GM19025 (cell line): Measurements from ENCODE around the gene MEGF8.

Experiments
- ATAC-seq: cut with Tn5 transposase; IDR thresholded peaks from one replicate; pipeline ENCODE4 v1.9.1; 2021; ENCODE audit warnings: mild to moderate bottlenecking, low read depth, moderate library complexity; ENCODE audit not compliant: unreplicated experiment

Gene MEGF8

DNA sequence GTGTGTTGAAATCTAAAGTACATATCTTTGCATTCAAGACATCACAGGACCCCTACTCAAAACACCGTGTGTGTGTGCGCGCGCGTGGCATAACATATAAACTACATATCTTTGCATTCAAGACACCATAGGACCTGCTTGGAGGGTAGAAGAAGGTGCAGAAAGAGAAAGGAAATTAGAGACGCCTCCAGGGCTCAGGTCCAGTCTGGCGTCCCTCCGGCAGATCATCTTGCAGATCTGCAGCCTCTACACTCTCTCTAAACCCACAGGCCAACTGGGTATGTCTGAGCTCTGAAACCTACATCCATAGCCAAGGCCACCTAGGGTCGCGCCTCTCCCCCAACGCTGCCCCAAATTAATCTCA is 22.4 kb upstream of the MEGF8 start:
- ATAC-seq = no peak

- ATAC-seq = no peak
Observed at GRCh38 chr19:42303876-42304275, 21.6 kb upstream of the MEGF8 start.

DNA sequence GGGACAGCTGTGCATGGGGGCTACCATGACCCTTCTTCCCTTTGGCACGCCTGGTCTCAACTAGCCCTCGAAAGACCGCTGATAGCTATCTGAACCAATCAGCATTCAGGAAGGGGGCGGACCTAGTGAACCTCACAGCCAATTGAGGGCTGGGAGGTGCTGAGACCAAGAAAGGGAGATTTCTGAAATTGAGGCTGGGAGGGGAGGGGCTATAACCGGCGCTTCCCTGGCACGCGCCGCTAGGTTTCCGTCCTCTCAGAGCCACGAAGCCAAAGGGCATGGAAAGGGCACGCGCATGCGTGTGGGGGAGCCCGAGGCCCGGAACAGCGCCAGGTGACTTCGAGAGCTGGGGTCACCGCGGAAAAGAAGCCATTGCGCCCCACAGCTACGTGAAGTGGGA is 18.8 kb upstream of the MEGF8 start:
- ATAC-seq = no peak

- ATAC-seq = no peak
Observed at GRCh38 chr19:42309686-42310085, 15.7 kb upstream of the MEGF8 start.

DNA sequence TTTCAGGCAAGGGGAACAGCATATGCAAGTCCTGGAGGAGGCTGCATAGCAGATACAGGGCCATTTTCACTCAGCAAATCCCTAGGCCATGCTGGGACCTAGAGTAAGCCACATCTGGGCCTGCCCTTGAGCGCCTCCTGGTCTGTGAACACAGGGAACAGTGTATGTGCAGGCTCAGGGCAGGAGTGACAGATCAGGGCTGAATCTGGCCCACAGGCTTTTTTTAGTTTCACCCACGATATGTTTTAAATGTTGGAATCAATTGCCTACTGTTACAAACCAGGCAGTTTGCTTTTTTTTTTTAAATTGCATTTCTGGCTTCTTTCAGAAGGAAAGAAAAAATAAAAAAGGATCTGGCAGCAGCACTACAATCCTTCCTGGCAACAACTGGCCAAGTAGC is 13.8 kb upstream of the MEGF8 start:
- no peak for ATAC-seq

DNA sequence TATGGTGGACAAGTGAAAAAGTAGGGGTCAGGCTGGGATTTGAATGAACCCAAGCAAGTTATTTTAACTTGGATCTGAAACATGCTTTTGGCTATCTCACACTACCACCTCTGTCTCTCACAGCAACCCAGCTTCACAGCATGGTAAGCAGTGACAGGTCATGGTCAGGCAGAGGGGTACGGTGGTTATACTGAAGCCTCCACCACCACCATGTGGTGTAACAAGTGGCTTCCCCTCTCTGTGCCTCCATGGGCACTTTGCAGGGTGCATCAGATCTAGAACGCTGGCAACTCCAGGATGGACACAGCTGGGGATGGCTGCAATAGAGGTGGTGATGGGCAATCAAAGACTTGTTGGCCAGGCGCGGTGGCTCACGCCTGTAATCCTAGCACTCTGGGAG is 13.1 kb upstream of the MEGF8 start:
- no peak for ATAC-seq

DNA sequence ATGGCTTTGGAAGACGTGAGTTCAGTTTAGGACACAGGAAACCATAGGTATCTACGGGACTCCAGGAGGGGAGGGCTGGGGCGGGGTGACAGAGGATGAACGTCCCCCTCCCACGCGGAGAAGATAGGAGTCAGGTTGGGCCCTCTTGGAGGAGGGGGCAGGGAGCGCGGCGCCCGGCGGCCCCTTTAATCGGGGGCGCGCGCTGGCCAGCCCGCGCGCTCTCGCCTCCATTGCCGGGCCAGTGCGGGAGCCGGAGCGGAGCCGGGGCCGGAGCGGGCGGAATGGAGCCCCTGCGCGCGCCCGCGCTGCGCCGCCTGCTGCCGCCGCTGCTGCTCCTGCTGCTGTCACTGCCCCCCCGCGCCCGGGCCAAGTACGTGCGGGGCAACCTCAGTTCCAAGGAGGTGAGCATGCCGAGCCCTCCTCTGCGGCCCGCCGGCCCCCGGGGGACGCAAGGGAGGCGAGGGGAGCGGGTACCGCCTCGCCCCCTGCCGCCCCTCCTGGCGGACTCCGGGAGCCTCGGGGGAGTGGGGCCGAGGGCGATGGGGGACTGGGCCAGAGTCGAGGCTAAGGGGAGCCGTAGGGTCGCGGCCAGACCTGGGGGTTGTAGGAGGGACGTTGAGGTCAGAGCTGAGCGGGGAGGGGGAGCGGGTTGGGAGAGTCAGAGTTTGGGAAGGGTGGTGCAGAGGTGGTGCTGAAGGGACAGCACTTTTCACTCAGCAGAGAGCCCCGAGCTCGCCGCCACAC is 12.2 kb upstream of the MEGF8 start, which contains the start of gene TMEM145:
TMEM145 (plus strand) TSS at position 214 of the 744 bp plus-strand sequence; CDS start at position 282, 68 bp downstream.
- ATAC-seq = no peak

DNA sequence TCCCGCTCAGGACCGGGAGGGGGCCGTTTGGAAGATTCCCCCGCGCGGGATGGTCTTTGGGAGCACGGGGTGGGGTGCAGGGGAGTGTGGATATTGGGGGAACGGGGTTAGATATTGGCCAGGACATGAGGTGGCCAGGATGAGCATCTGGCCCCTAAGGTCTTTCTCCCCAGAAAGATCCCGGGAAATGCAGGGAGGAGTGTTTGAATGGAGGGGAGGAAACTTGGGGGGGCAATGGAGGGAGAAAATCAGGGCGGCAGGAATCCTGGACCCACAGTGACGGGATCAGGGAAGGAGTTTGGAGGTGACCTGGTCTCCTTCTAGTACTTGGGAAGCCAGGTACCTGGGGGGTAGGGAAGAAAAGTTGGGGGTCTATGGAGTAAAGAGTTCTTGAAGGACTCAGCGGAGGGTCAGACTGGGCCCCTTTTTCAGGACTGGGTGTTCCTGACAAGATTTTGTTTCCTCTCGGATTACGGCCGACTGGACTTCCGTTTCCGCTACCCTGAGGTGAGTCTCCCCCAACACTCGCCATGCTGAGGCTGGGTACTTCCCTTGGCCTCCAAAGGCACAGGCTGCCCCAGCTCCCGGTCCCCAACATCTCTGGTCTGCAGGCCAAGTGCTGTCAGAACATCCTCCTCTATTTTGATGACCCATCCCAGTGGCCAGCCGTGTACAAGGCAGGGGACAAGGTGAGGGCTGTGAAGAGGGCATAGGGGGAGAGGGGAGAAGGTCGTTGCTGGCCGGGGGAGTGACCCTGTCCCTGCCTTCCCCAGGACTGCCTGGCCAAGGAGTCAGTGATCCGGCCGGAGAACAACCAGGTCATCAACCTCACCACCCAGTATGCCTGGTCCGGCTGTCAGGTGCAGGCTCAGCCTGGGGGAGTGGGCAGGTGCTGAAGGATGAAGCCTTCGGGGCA is 11.3 kb upstream of the MEGF8 start:
- no peak for ATAC-seq

- no peak for ATAC-seq
Observed at GRCh38 chr19:42315024-42315423, 10.4 kb upstream of the MEGF8 start.

DNA sequence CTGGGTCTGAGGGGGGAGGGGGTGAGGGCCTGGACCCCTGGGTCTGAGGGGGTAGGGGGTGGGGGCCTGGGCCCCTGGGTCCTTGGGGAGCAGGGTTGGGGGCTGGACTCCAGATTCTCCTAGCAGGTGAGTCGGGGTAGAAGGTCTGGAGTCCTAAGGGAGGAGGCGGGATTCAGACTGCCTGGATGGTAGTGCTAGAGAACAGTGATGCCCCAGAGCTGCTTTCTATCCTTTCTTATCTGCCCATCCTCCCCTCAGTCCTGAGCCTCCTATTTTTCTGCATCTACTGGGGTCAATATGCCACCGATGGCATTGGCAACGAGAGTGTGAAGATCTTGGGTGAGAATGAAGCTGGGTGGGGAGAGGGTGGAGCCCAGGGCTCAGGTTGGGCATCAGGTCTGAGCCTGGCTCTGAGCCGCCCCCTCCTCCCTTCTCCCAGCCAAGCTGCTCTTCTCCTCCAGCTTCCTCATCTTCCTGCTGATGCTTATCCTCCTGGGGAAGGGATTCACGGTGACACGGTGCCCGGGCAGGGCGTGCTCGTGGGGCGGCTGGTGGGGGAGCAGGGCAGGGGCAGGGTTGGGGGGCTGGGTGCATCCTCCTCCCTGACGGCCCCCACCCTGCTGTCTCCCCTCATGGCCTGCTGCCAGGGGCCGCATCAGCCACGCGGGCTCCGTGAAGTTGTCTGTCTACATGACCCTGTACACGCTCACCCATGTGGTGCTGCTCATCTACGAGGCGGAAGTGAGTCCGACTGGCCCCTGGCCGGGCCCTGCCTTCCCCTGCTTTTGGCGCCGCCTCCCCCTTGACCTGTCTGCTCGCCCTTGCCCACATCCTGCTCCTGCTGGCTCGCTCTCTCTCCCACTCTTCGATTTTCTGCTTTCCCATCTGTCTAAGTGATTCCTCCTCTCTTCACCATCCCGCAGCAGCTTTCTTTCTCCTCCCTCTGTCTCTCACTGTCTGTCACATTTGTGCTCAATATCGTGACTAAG is 8.9 kb upstream of the MEGF8 start:
- no peak for ATAC-seq

DNA sequence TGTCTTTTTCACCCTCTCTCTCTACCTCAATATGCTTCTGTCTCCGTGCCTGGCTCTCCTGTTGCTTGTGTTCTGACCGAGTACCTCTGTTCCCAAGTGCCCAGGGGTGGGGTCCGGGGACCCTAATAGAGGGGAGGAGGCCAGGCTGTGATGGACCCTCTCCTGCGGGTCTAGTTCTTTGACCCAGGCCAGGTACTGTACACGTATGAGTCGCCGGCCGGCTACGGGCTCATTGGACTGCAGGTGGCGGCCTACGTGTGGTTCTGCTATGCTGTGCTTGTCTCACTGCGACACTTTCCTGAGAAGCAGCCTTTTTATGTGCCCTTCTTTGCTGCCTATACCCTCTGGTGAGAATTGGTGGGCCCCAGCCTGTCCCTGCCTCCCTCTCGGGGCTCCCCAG is 7.9 kb upstream of the MEGF8 start:
- ATAC-seq = no peak

- ATAC-seq = no peak
Observed at GRCh38 chr19:42322305-42322704, 3.1 kb upstream of the MEGF8 start.

- ATAC-seq = no peak
Observed at GRCh38 chr19:42323473-42323851, 2.0 kb upstream of the MEGF8 start.

DNA sequence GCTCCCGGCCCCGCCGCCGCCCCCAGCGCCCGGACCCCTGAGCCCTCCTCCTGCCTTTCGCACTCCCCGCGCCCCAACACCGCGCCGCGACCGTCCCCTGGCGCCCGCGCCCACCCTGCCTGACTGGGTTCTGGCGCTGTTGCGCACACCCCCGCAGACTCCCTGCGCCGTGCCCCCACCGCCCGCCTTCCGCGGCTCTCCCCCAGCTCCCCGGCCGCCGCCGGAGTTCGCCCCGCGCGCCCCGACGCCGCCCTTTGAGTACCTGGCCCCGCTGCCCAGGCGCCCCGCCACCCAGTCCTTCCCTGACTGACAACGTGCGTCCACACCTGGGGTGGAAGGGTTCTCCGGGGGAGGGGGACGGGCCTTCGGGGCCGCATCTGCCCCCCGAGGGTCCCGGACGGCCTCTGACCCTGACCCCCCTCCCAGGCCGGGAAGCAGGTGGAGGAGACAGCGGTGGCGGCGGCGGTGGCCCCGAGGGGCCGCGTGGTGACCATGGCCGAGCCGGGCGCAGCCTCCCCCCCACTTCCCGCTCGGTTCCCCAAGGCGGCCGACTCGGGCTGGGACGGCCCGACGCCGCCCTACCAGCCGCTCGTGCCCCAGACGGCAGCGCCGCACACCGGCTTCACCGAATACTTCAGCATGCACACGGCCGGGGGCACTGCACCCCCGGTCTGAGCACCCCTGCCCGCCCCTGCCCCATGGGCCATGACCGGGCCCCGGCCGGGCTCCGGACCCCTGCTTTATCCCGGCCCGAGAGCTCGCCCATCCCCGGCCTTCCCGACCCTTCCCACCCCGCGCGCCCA is 1.4 kb upstream of the MEGF8 start:
- ATAC-seq = no peak

- no peak for ATAC-seq
Observed at GRCh38 chr19:42324655-42325307, 654 bp upstream of the MEGF8 start.

DNA sequence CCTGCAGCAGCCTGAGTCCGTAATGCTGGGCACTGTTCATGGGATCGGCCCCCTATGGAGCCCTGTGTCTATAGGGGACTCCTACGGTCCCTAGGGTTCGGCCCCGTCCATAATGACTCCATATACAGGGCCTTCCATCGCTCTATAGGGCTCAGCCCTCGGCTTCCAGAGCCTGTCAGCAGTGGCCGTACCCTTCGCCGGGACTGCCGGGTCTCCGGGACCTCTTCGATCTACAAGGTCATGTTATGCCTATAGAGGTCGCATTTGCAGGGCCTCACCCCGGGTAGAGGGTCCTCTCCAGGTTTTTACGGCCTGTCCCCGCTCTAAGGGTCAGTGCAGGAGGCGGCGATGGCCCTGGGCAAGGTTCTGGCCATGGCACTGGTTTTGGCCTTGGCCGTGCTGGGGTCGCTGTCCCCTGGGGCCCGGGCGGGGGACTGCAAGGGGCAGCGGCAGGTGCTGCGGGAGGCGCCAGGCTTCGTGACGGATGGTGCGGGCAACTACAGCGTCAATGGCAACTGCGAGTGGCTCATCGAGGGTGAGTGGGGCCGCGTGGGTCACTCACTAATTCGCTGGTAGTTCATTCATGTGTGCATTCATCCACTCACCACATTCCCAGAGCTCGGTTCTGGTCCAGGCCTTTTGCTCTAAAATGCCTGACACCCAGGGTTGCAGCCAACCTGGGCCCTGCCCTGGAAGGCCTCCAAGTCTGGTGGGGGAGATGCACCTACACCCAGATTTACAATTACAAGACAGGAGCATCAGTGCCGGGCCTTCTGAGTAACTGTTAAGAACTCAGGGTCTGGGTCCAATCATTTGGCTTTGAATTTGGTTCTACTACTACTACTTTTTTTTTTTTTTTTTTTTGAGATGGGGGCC is 699 bp downstream of the MEGF8 start:
- ATAC-seq = no peak

DNA sequence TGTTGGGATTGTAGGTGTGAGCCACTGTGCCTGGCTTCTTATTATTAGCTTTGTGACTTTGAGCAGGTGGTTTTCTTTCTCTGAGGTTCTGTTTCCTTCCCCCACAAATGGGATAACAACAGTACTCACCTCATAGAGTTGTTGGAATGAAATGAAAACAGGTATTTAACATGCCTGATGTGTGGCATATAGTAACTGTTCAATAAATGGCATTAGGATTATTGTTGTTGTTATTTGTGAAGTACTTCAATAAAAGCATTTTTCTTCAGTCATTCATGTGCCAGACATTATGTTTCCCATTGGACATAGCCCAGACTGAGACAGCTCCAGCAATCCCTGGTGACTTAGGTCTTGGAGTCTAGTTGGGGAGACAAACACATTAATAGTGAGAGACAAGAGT is 1.5 kb downstream of the MEGF8 start:
- ATAC-seq = no peak

DNA sequence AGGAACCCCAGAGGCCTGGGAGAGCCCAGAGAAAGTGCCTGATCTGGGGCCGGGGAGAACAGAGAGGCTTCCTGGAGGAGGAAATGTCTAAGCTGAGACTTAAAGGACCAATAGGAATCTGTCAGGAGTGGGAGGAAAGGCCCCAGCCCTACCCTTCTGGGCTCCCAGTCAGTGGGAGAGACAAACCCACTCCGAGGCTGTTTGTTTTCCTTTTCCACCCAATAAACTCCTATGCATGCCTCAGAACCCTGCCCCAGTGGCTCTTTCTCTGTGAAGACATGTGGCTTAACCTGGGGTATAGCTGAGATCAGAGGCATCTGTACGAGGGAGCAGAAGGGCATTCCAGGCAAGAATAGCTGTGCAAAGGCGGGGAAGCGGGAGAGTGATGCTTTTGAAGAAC is 1.9 kb downstream of the MEGF8 start:
- ATAC-seq = no peak
